HL-60 (cell line): ENCODE measurements around the gene ZNF106.

Source experiments
- DNase-seq, 2 experiments: peaks; one replicate each; pipeline ENCODE4 v3.0.0-alpha.2; 2010 to 2020; ENCODE audit warnings: low read depth in 1 of 2, low spot score in 1 of 2
- H3K27ac ChIP-seq: fragments of 250-450 bp; sonication (Bioruptor Pico); replicated peaks from 2 replicates; pipeline ENCODE4 v1.5.1; 2020; ENCODE audit warnings: mild to moderate bottlenecking, moderate library complexity
- H3K27me3 ChIP-seq: fragments of 250-450 bp; sonication (Bioruptor Pico); 2 replicates; pipeline ENCODE4 v1.5.1; 2021; ENCODE audit warnings: mild to moderate bottlenecking, moderate library complexity; ENCODE audit not compliant: insufficient read depth, poor library complexity, severe bottlenecking
- H3K4me3 ChIP-seq: replicated peaks from 2 replicates; pipeline ENCODE4 v1.5.1; 2011; ENCODE audit warnings: mild to moderate bottlenecking, control low read depth, low read length; ENCODE audit not compliant: insufficient read depth
- CTCF ChIP-seq: IDR thresholded peaks from one replicate; pipeline ENCODE4 v1.5.1; 2011; ENCODE audit warnings: low read length, control low read depth, inconsistent platforms; ENCODE audit not compliant: insufficient read depth
- GABPA ChIP-seq: IDR thresholded peaks from 2 replicates; pipeline ENCODE4 v1.6.1; 2012; ENCODE audit warnings: low read depth
- POLR2AphosphoS5 ChIP-seq: IDR thresholded peaks from 2 replicates; pipeline ENCODE4 v1.6.1; 2012; ENCODE audit warnings: low read depth
- SPI1 ChIP-seq: IDR thresholded peaks from 2 replicates; pipeline ENCODE4 v1.6.1; 2012; ENCODE audit warnings: low read depth, mild to moderate bottlenecking, borderline replicate concordance
- TF ChIP-seq, protein P1 (sequence below): IDR thresholded peaks from 2 replicates; pipeline ENCODE4 v1.6.1; 2012; ENCODE audit warnings: low read depth; ENCODE audit not compliant: insufficient replicate concordance

Gene ZNF106

DNA sequence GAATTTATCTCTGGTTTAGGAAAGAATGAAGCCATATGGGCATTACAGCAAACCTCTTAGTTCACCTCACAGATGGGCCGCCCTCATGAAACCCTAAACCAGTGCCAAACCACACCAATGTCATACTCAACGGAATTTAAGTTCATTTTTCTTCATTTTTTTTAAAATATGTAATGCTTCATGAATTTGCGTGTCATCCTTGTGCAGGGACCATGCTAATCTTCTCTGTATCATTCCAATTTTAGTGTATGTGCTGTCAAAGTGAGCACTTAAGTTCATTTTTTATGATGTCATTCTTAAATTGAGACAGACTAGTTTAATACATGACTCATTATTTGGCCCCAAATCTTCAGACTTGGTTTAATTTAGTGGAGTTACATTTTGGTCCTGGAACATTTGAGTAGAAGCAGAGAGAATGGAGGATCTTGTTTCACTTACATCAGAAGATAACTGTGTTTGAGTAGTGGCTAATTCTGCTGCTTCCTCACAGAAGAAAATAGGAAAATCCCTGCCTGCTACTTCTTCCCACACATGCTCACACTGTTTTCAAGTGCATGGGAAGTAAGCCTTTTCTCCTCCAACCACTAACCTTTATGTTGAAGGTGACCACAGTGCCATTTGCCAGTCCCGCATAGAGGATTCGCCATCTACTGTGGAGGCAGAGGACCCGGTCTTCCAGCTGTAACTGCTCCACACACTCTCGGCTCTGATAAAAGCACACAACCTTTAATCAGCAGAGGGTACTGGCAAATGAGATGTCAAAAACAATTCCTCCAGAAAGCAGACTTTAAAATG, 63.3 kb downstream of the ZNF106 start:
- Histone ChIP-seq H3K27ac (no peak overlapping the region), H3K4me3 (no peak overlapping the region), H3K27me3 (no peaks in the 10 kb centered on the region)
- no peak for DNase-seq
- TF ChIP-seq CTCF, result no peak
- TF ChIP-seq SPI1, result no peak
- TF ChIP-seq GABPA, result no peak
- TF ChIP-seq, protein P1, sequence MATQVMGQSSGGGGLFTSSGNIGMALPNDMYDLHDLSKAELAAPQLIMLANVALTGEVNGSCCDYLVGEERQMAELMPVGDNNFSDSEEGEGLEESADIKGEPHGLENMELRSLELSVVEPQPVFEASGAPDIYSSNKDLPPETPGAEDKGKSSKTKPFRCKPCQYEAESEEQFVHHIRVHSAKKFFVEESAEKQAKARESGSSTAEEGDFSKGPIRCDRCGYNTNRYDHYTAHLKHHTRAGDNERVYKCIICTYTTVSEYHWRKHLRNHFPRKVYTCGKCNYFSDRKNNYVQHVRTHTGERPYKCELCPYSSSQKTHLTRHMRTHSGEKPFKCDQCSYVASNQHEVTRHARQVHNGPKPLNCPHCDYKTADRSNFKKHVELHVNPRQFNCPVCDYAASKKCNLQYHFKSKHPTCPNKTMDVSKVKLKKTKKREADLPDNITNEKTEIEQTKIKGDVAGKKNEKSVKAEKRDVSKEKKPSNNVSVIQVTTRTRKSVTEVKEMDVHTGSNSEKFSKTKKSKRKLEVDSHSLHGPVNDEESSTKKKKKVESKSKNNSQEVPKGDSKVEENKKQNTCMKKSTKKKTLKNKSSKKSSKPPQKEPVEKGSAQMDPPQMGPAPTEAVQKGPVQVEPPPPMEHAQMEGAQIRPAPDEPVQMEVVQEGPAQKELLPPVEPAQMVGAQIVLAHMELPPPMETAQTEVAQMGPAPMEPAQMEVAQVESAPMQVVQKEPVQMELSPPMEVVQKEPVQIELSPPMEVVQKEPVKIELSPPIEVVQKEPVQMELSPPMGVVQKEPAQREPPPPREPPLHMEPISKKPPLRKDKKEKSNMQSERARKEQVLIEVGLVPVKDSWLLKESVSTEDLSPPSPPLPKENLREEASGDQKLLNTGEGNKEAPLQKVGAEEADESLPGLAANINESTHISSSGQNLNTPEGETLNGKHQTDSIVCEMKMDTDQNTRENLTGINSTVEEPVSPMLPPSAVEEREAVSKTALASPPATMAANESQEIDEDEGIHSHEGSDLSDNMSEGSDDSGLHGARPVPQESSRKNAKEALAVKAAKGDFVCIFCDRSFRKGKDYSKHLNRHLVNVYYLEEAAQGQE, result no peak
- no peak for TF ChIP-seq POLR2AphosphoS5

DNA sequence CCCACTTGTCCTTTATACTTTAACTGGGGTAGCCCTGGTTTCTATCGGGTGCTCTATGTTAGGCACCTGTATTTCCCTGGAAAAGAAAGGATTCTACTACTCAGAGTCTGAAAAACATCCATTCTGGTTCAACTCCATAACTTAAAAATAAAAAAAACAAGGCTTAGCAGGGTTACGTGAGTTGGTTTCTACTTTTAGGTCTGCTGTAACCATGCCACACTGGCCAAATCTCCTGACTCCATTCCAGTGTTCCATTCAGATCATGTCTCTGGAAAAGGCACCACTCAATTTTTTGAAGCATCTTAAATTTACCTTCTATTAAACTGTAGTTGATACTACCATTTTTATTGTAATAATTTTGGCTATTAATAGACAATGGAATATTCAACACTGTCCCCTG, 69.6 kb downstream of the ZNF106 start:
- Histone ChIP-seq H3K4me3 (no peak overlapping the region), H3K27me3 (no peaks in the 10 kb centered on the region), H3K27ac (no peak overlapping the region)
- TF ChIP-seq CTCF (no peak), SPI1 (no peak), POLR2AphosphoS5 (no peak), GABPA (no peak)
- TF ChIP-seq, protein P1, result no peak
- DNase-seq, result no peak

GRCh38 chr15:42419369-42419768, 71.6 kb downstream of the ZNF106 start:
- DNase-seq, result no peak
- TF ChIP-seq GABPA (no peak), SPI1 (no peak), POLR2AphosphoS5 (no peak), CTCF (no peak)
- TF ChIP-seq, protein P1, result no peak
- no peaks in the 10 kb centered on the region for H3K27me3 ChIP-seq
- no peak overlapping the region for H3K4me3 ChIP-seq
- H3K27ac ChIP-seq, result no peak overlapping the region
